ENCODE data around the gene FRMD5. TPM values are rescaled to one million over a fixed set of nuclear protein-coding genes. Genes with fewer than 3 reads are reported as not detected.

Gene FRMD5
- total and polyA plus RNA-seq, 2 donors: 0.32 to 2.9 TPM

GRCh38 chr15:43954181-43954621 lies 240.9 kb downstream of the FRMD5 start:
- Histone ChIP-seq H3K27ac (ENCODE audit: low read depth) (no peak overlapping the region), H3K4me3 (ENCODE audit: low read depth, low read length) (no peak overlapping the region), H3K4me1 (ENCODE audit: insufficient read depth) (no peaks in the 10 kb centered on the region), H3K36me3 (ENCODE audit: insufficient read depth) (no peaks in the 10 kb centered on the region)
- 73% methylated on average over 4 of the region's 4 CpGs for WGBS
- DNase-seq (ENCODE audit: extremely low spot score): no peak

DNA sequence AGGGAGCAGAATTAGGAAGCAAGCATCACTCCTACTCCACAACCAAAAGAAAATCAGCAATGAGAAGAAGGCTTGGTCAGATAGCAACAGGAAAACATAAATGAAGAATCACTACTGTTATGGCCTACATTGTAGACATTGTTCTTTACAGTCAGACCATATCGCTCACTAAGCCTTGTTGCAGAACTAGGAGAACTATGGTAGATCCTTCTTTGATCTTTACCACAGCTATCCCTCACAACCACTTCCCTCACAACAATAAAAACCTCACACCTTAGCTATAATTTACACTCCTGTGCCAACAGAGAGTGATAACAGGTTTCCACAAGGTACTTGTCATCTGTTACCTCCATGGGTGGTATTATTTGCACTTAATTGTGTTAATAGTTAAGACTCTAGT lies 241.7 kb downstream of the FRMD5 start:
- DNase-seq (ENCODE audit: extremely low spot score): no peak
- H3K4me1 ChIP-seq (ENCODE audit: insufficient read depth): no peaks in the 10 kb centered on the region
- no peak overlapping the region for H3K27ac ChIP-seq (ENCODE audit: low read depth)
- H3K4me3 ChIP-seq (ENCODE audit: low read depth, low read length): no peak overlapping the region
- H3K36me3 ChIP-seq (ENCODE audit: insufficient read depth): no peaks in the 10 kb centered on the region
- 71% methylated on average over 1 of the region's 1 CpG for WGBS

DNA sequence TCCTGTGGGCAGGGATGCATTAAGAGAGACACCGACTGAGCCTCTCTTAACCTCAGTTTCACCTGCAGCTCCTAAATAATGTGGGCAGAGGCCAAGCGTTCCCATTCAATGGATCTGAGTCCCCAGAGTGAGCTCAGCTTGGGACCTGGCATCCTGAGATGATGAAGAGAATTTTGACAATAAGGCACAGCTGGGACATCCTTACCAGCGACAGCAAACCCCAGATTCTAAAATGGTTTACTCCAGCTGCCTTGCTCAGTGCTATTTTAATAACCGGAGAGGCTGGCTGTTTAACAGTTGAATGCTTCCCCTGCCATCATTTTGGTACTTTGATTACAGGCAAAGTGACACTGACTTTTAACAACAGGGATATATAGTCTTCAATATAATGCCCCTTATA lies 244.5 kb downstream of the FRMD5 start:
- WGBS: 80% methylated on average over 4 of the region's 4 CpGs
- DNase-seq (ENCODE audit: extremely low spot score): no peak
- H3K4me3 ChIP-seq (ENCODE audit: low read depth, low read length): no peak overlapping the region
- no peaks in the 10 kb centered on the region for H3K4me1 ChIP-seq (ENCODE audit: insufficient read depth)
- H3K36me3 ChIP-seq (ENCODE audit: insufficient read depth): no peaks in the 10 kb centered on the region
- H3K27ac ChIP-seq (ENCODE audit: low read depth): no peak overlapping the region

DNA sequence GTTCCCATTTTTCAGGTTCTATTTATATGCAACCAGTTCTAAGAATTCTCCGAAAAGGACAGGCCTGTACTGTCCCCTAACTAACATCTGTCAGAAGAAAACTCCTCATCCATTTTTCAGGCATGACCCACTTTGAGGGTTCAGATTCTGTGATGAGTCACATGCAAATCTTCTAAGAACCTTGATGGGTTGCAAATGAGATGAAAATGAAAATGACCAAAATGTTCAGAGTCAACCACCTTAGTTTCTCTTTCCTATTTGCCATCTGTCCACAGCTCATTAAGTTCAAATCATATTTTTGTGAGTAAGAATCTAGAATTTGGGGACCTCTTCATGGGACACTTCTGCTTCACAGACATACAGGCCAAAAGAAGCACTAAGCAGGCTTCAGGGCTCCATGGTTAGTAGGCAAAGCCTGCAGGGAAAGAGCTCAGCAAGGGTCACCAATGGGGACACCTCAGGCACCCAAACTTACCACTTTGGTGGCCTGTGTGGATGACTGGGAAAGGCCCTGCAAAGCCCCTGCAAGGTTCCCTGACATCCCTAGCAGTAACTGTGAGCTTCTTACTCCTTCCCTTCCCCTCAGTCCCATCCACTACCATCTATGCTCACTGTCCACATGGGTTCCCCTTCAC lies 246.3 kb downstream of the FRMD5 start:
- WGBS: 91% methylated on average over 1 of the region's 1 CpG
- no peaks in the 10 kb centered on the region for H3K36me3 ChIP-seq (ENCODE audit: insufficient read depth)
- no peak for DNase-seq (ENCODE audit: extremely low spot score)
- H3K4me1 ChIP-seq (ENCODE audit: insufficient read depth): no peaks in the 10 kb centered on the region
- no peak overlapping the region for H3K4me3 ChIP-seq (ENCODE audit: low read depth, low read length)
- H3K27ac ChIP-seq (ENCODE audit: low read depth): no peak overlapping the region

GRCh38 chr15:43943511-43943910 lies 251.6 kb downstream of the FRMD5 start:
- Histone ChIP-seq H3K36me3 (ENCODE audit: insufficient read depth) (no peaks in the 10 kb centered on the region), H3K4me3 (ENCODE audit: low read depth, low read length) (no peak overlapping the region), H3K27ac (ENCODE audit: low read depth) (no peak overlapping the region), H3K4me1 (ENCODE audit: insufficient read depth) (no peaks in the 10 kb centered on the region)
- DNase-seq (ENCODE audit: extremely low spot score): no peak

DNA sequence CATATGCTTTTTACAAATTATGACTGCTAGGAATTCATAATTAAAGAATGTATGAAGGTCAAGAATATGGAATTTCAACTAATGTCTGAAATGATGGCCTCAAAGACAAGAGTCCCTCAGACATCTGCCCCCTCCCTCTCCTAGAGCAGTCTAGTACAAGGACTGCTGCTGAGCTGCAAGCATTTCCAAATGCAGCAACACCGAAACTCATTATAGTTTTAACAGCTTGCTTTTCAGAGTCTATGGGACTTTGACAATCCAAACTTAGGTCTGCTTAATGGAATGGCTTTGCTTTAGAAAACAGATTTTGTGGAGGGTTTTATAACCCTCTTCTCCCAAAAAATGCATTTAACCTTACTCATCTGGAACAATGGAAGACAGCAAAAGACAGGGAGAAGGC lies 252.9 kb downstream of the FRMD5 start:
- DNase-seq (ENCODE audit: extremely low spot score): no peak
- WGBS: 81% methylated on average over 1 of the region's 1 CpG
- no peak overlapping the region for H3K27ac ChIP-seq (ENCODE audit: low read depth)
- no peaks in the 10 kb centered on the region for H3K4me1 ChIP-seq (ENCODE audit: insufficient read depth)
- no peak overlapping the region for H3K4me3 ChIP-seq (ENCODE audit: low read depth, low read length)
- no peaks in the 10 kb centered on the region for H3K36me3 ChIP-seq (ENCODE audit: insufficient read depth)

- Histone ChIP-seq H3K4me1 (ENCODE audit: insufficient read depth) (no peaks in the 10 kb centered on the region), H3K27ac (ENCODE audit: low read depth) (no peak overlapping the region), H3K4me3 (ENCODE audit: low read depth, low read length) (no peak overlapping the region), H3K36me3 (ENCODE audit: insufficient read depth) (no peaks in the 10 kb centered on the region)
- no peak for DNase-seq (ENCODE audit: extremely low spot score)
- 79% methylated on average over 3 of the region's 3 CpGs for WGBS
Observed at GRCh38 chr15:43941555-43941954, 253.5 kb downstream of the FRMD5 start.

DNA sequence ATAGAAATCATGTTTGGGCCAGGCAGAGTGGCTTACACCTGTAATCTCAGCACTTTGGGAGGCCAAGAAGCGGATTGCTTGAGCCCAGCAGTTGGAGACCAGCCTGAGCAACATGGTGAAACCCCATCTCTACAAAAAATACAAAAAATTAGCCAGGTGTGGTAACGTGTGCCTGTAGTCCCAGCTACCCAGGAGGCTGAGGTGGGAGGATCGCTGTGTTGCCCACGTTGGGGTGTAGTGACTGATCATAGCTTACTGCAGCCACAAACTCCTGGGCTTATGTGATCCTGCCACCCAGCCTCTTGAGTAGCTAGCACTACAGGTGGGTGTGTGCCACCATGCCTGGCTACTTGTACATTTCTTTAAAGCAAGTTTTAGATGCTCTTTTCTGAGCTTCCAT lies 254.0 kb downstream of the FRMD5 start:
- H3K27ac ChIP-seq (ENCODE audit: low read depth): no peak overlapping the region
- no peaks in the 10 kb centered on the region for H3K36me3 ChIP-seq (ENCODE audit: insufficient read depth)
- H3K4me1 ChIP-seq (ENCODE audit: insufficient read depth): no peaks in the 10 kb centered on the region
- DNase-seq (ENCODE audit: extremely low spot score): no peak
- H3K4me3 ChIP-seq (ENCODE audit: low read depth, low read length): no peak overlapping the region
- 69% methylated on average over 4 of the region's 4 CpGs for WGBS

GRCh38 chr15:43939070-43939469 lies 256.0 kb downstream of the FRMD5 start:
- Histone ChIP-seq H3K36me3 (ENCODE audit: insufficient read depth) (no peaks in the 10 kb centered on the region), H3K27ac (ENCODE audit: low read depth) (no peak overlapping the region), H3K4me1 (ENCODE audit: insufficient read depth) (no peaks in the 10 kb centered on the region), H3K4me3 (ENCODE audit: low read depth, low read length) (no peak overlapping the region)
- WGBS: 88% methylated on average over 3 of the region's 3 CpGs
- DNase-seq (ENCODE audit: extremely low spot score): no peak

DNA sequence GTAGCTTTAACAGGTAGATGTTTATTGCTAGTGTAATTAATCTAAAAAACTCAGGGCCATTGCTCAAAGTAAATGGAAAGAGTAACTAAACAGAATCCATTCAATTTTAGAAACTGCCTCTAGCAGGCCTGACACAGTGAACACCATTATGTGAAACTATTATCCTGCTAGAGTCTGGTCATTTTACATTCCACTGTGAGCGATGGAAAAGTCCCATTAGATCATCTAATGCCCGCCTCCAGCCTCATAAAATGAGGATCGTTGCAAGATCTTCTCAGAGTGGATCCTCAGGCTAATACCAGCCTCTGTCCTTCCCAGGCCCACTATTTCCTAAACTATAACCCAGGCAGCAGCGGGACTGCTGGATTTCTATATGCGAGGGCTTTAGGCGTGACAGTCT lies 260.6 kb downstream of the FRMD5 start:
- WGBS: 68% methylated on average over 6 of the region's 6 CpGs
- Histone ChIP-seq H3K36me3 (ENCODE audit: insufficient read depth) (no peaks in the 10 kb centered on the region), H3K4me3 (ENCODE audit: low read depth, low read length) (no peak overlapping the region), H3K27ac (ENCODE audit: low read depth) (no peak overlapping the region), H3K4me1 (ENCODE audit: insufficient read depth) (no peaks in the 10 kb centered on the region)
- no peak for DNase-seq (ENCODE audit: extremely low spot score)

DNA sequence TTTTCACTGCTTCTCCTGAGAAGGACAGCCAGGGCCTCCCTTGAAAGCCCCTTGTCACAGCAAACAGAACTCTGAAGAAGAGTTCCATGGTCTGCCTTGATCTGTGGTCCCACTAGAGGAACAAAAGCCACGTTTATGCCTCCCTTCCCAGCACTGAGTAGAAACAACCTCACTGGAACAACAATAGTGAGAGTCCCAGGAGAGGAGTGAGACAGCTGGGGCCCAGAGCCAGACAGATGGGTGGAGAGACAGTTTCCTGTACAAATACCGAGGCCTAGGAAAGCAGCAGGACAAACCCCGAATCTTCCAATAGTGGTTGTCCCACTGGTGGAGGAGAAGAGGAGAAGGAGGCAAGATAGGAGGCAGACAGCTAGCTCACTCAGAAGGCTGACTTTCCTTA lies 262.2 kb downstream of the FRMD5 start:
- no peaks in the 10 kb centered on the region for H3K36me3 ChIP-seq (ENCODE audit: insufficient read depth)
- no peak for DNase-seq (ENCODE audit: extremely low spot score)
- H3K4me1 ChIP-seq (ENCODE audit: insufficient read depth): no peaks in the 10 kb centered on the region
- no peak overlapping the region for H3K4me3 ChIP-seq (ENCODE audit: low read depth, low read length)
- 63% methylated on average over 3 of the region's 3 CpGs for WGBS
- no peak overlapping the region for H3K27ac ChIP-seq (ENCODE audit: low read depth)

DNA sequence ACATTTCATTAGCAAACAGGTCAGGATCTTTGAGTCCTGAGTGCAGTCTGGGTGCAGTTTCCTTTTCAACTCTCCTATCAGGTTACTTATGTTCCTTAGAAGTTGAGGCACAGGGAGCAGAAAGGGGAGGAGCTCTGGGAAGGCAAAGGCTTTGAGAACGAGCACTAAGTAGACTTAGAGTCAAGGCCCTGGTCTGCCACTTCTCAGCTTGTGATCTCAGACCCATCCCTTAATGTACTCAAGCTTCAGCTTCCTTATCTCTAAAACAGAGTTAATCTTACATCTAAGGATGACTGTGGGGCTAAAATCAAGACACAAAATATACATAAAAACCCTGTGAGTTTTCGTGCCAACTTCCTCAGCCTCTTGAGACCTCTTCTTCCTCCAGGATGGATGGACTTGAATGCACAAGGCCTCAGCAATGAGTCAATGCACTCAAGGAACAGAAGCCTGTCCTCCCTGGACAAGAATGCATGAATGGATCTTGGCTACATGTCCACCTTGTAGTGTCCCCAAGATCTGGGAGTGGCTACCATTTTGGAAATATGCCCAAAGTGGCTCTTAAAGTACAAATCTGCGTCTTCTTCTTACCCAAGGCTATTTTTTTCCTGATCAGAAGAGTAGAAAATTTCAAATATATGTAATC lies 263.2 kb downstream of the FRMD5 start:
- WGBS: 54% methylated on average over 3 of the region's 3 CpGs
- Histone ChIP-seq H3K27ac (ENCODE audit: low read depth) (no peak overlapping the region), H3K36me3 (ENCODE audit: insufficient read depth) (no peaks in the 10 kb centered on the region), H3K4me1 (ENCODE audit: insufficient read depth) (no peaks in the 10 kb centered on the region), H3K4me3 (ENCODE audit: low read depth, low read length) (no peak overlapping the region)
- no peak for DNase-seq (ENCODE audit: extremely low spot score)

GRCh38 chr15:43931119-43931518 lies 264.0 kb downstream of the FRMD5 start:
- Histone ChIP-seq H3K4me1 (ENCODE audit: insufficient read depth) (no peaks in the 10 kb centered on the region), H3K4me3 (ENCODE audit: low read depth, low read length) (no peak overlapping the region), H3K27ac (ENCODE audit: low read depth) (no peak overlapping the region), H3K36me3 (ENCODE audit: insufficient read depth) (no peaks in the 10 kb centered on the region)
- no peak for DNase-seq (ENCODE audit: extremely low spot score)
- WGBS: 69% methylated on average over 3 of the region's 3 CpGs

- 79% methylated on average over 5 of the region's 5 CpGs for WGBS
- no peaks in the 10 kb centered on the region for H3K4me1 ChIP-seq (ENCODE audit: insufficient read depth)
- H3K4me3 ChIP-seq (ENCODE audit: low read depth, low read length): no peak overlapping the region
- H3K27ac ChIP-seq (ENCODE audit: low read depth): no peak overlapping the region
- no peaks in the 10 kb centered on the region for H3K36me3 ChIP-seq (ENCODE audit: insufficient read depth)
- no peak for DNase-seq (ENCODE audit: extremely low spot score)
Observed at GRCh38 chr15:43930556-43930955, 264.5 kb downstream of the FRMD5 start.
